ENCODE results near the gene IAPP. TPM values are rescaled to one million over a fixed set of nuclear protein-coding genes. Genes with fewer than 3 reads are reported as not detected.
"Not testable (repeated sequence)": the region's sequence is repeated elsewhere in the genome, so short reads cannot be mapped to it uniquely, and the experiment has no call there.

The IAPP gene
- total RNA-seq, 1 donor from 2014 or later = not detected

- no peak for TF ChIP-seq CTCF (IDR thresholded peaks at IDR 0.05)
- Histone ChIP-seq H3K27me3 (no peaks in the 10 kb centered on the region), H3K4me1 (no peaks in the 10 kb centered on the region), H3K36me3 (no peaks in the 10 kb centered on the region), H3K9me3 (no peaks in the 10 kb centered on the region), H3K27ac (no peak overlapping the region), H3K4me3 (no peak overlapping the region)
- intact Hi-C loops (cut with DNase I) = no loop called here
- no peak for DNase-seq (ENCODE audit: low spot score in 2 of 2)
Measured at GRCh38 chr12:21353487-21353886, 19.2 kb upstream of the IAPP start.

GRCh38 chr12:21353948-21354347 lies 18.8 kb upstream of the IAPP start:
- no peaks in the 10 kb centered on the region for H3K9me3 ChIP-seq
- H3K36me3 ChIP-seq = no peaks in the 10 kb centered on the region
- H3K27me3 ChIP-seq = no peaks in the 10 kb centered on the region
- H3K4me3 ChIP-seq = no peak overlapping the region
- DNase-seq (ENCODE audit: low spot score in 2 of 2) = no peak
- TF ChIP-seq CTCF (IDR thresholded peaks at IDR 0.05) = no peak
- H3K4me1 ChIP-seq = no peaks in the 10 kb centered on the region
- intact Hi-C loops (cut with DNase I) = no loop called here
- H3K27ac ChIP-seq = no peak overlapping the region

- Histone ChIP-seq H3K4me1 (no peaks in the 10 kb centered on the region), H3K27me3 (no peaks in the 10 kb centered on the region), H3K4me3 (no peak overlapping the region), H3K36me3 (no peaks in the 10 kb centered on the region), H3K27ac (no peak overlapping the region), H3K9me3 (no peaks in the 10 kb centered on the region)
- TF ChIP-seq CTCF (IDR thresholded peaks at IDR 0.05) = no peak
- DNase-seq (ENCODE audit: low spot score in 2 of 2) = no peak
- intact Hi-C loops (cut with DNase I) = no loop called here
Measured at GRCh38 chr12:21354641-21355040, 18.1 kb upstream of the IAPP start.

- DNase-seq (ENCODE audit: low spot score in 2 of 2); intact Hi-C loops (cut with DNase I); H3K4me1 ChIP-seq; H3K36me3 ChIP-seq; H3K9me3 ChIP-seq; H3K4me3 ChIP-seq; H3K27me3 ChIP-seq; H3K27ac ChIP-seq: not testable (repeated sequence)
Measured at GRCh38 chr12:21360632-21361031, 12.1 kb upstream of the IAPP start.

DNA sequence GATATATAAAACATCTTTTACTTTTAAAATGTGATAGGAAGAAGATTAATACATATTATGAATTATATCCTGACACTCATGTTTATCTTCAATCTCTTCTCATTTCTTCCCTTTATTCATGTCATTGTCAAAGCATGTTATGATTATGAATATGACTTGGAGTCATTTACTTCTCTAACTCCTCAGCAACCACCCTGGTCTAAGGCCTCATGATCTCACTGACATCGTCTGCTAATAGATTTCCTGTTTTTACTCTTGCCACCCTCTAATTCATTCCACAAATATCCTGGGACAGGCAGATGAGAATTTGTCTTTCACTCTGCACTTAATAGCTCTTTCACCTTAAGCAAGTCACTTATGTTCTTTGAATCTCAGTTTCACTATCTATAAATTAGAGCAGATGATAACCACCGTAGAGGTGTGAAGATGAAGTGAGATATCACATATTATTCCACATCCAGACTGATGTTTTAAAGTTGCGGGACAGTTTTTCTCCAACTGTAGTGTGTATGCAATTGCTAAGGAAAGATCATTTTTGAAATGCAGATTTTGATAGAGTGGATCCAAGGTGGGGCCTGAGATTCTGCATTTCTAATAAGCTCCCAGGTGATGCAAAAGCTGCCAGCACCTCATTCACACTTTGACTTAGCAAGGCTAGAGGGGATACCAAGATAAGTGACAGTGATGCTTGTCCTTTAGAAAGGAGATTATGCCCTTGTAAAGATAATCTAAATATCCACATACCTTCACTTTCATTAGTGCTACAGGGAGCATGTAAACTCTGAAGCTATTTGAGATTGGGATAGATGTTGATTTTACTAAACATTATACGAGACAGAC lies 3.3 kb upstream of the IAPP start:
- no peak overlapping the region for H3K4me3 ChIP-seq
- H3K27me3 ChIP-seq = no peaks in the 10 kb centered on the region
- DNase-seq (ENCODE audit: low spot score in 2 of 2) = no peak
- H3K4me1 ChIP-seq = no peaks in the 10 kb centered on the region
- H3K27ac ChIP-seq = no peak overlapping the region
- no peaks in the 10 kb centered on the region for H3K36me3 ChIP-seq
- H3K9me3 ChIP-seq = no peaks in the 10 kb centered on the region
- TF ChIP-seq CTCF (IDR thresholded peaks at IDR 0.05) = no peak
- intact Hi-C loops (cut with DNase I) = no loop called here

GRCh38 chr12:21370845-21371449 lies 1.8 kb upstream of the IAPP start:
- Histone ChIP-seq H3K27ac (no peak overlapping the region), H3K36me3 (no peaks in the 10 kb centered on the region), H3K4me3 (no peak overlapping the region), H3K4me1 (no peaks in the 10 kb centered on the region), H3K9me3 (no peaks in the 10 kb centered on the region), H3K27me3 (no peaks in the 10 kb centered on the region)
- DNase-seq (ENCODE audit: low spot score in 2 of 2) = no peak
- intact Hi-C loops (cut with DNase I) = no loop called here
- no peak for TF ChIP-seq CTCF (IDR thresholded peaks at IDR 0.05)
